22Rv1 (cell line): ENCODE results near the gene PRSS48.

Experiments used
- CTCF ChIP-seq: fragments of 450-650 bp; IDR thresholded peaks from 2 replicates; pipeline ENCODE4 v1.5.1; 2017; ENCODE audit warnings: mild to moderate bottlenecking
- ZFX ChIP-seq: fragments of 450-650 bp; IDR thresholded peaks from 2 replicates; pipeline ENCODE4 v1.6.1; 2017; ENCODE audit warnings: antibody characterized with exemption, borderline replicate concordance

- TF ChIP-seq CTCF (no peak), ZFX (no peak)
These were observed 20.8 kb upstream of the PRSS48 start for GRCh38 chr4:151256134-151256533.
